Right lobe of liver (tissue), 6 donors: ENCODE results near the gene OR4Q3. TPM values are rescaled to one million over a fixed set of nuclear protein-coding genes. Genes with fewer than 3 reads are reported as not detected.
"Not testable (repeated sequence)": the region's sequence is repeated elsewhere in the genome, so short reads cannot be mapped to it uniquely, and the experiment has no call there.

Source experiments
- ATAC-seq, 4 donors: fragments of 200-7000 bp; cut with Tn5 transposase; one replicate each; pipeline ENCODE4 v1.9.1; 2020; ENCODE audit warnings: mild to moderate bottlenecking in 4 of 4, moderate library complexity in 4 of 4
- DNase-seq, 3 donors: peaks; one replicate each; pipeline ENCODE4 v3.0.0-alpha.2; 2020
- H3K27ac ChIP-seq, 3 donors: fragments of 200-600 bp; one replicate each; pipeline ENCODE4 v1.8.0; 2022
- H3K27me3 ChIP-seq, 2 donors: fragments of 200-600 bp; one replicate each; pipeline ENCODE4 v1.8.0; 2022
- H3K36me3 ChIP-seq, 4 donors: fragments of 200-600 bp; sonication (generic) in 1 of 4; one replicate each; pipeline versions ENCODE4 v1.5.1 to v1.8.0; 2017 to 2022; ENCODE audit warnings: control low read depth in 1 of 4
- H3K4me1 ChIP-seq, 4 donors: fragments of 200-600 bp; sonication (generic) in 1 of 4; one replicate each; pipeline versions ENCODE4 v1.5.1 to v1.8.0; 2017 to 2022; ENCODE audit warnings: control low read depth in 1 of 4
- H3K4me3 ChIP-seq, 3 donors: fragments of 200-600 bp; one replicate each; pipeline ENCODE4 v1.8.0; 2022
- H3K9me3 ChIP-seq, 4 donors: fragments of 200-600 bp; sonication (generic) in 1 of 4; one replicate each; pipeline versions ENCODE4 v1.5.1 to v1.8.0; 2017 to 2022; ENCODE audit warnings: control low read depth in 1 of 4
- POLR2A ChIP-seq: fragments of 450-650 bp; IDR thresholded peaks from one replicate; pipeline ENCODE4 v1.6.1; 2017; ENCODE audit warnings: antibody characterized with exemption, mild to moderate bottlenecking
- WGBS: methylation state at CpG from one replicate; pipeline ENCODE4 v1.1.6; 2018; ENCODE audit warnings: low coverage, low lambda C conversion rate; ENCODE audit not compliant: insufficient coverage; ENCODE audit errors: missing lambda C conversion rate; 5-methylcytosine and 5-hydroxymethylcytosine counted together
- intact Hi-C, 2 donors: fragments of 100-400 bp; cut with DNase I; formaldehyde crosslinking; loops; one replicate each; pipeline versions ENCODE4 v1.11.2 to v1.14.1; 2022
- total RNA-seq, 6 experiments: library from RNA; depleted of rRNA in 2 of 6; stranded (reverse); fragments of >200 nt in 2 of 6; fragmentation: NEBNext Ultra II Directional in 3 of 6; extraction: Animal tissue kit (Norgen Biotek cat#: 25700) in 3 of 6; gene quantifications; one replicate each; pipeline versions ENCODE4 v1.1.0 to v1.2.4, GENCODE V29; 2016 to 2023
- TF ChIP-seq, protein P1 (sequence below), 4 donors: fragments of 200-600 bp in 3 of 4; fragments of 450-650 bp in 1 of 4; IDR thresholded peaks; one replicate each; pipeline versions ENCODE4 v1.5.1 to v1.8.0; 2016 to 2022; ENCODE audit warnings: antibody characterized with exemption in 4 of 4, mild to moderate bottlenecking in 2 of 4
- donor health status: DM: no; HTN: yes; CAD: no.
- donor health status: DM: no; HTN: no; CAD: no.
- donor health status: DM: no; HTN: no; CAD: no.
- donor health status: DM: no; HTN: yes; CAD: no.
- donor health status: DM: no; HTN: yes; CAD: no.

The OR4Q3 gene
- total RNA-seq, 6 experiments from 2014 or later = not detected

DNA sequence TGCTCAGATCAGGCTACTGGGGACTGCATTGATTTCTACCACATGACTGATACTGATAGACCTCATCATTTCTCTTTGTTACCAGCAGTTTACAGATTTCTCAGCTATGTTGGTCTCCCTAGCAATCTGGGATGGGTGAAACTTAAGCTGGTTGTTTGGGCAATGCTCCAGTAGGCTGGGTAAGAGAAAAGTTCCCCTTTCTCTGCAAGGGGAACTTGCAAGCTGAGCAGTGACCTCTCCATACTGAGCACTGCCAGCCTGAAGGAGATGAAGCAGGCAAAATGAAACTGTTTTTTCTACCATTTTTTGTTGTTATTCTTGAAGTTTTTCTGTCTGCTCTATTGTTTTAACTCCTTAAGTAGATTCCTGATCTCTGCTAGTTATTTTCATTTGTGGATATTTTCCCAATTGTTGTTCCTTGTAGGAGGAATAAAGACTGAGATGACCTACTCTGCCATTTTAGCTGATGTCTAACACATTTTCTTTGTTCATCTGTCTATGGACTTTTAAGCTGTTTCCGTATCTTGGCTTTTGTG, 28.6 kb downstream of the OR4Q3 start:
- intact Hi-C loops = no loop called here
- Histone ChIP-seq H3K9me3 (no peaks in the 10 kb centered on the region), H3K36me3 (no peaks in the 10 kb centered on the region), H3K4me3 (no peak overlapping the region), H3K4me1 (no peaks in the 10 kb centered on the region), H3K27me3 (no peaks in the 10 kb centered on the region), H3K27ac (no peak overlapping the region)
- WGBS = 71% methylated on average over 1 of the region's 1 CpG
- TF ChIP-seq POLR2A = no peak
- TF ChIP-seq, protein P1, sequence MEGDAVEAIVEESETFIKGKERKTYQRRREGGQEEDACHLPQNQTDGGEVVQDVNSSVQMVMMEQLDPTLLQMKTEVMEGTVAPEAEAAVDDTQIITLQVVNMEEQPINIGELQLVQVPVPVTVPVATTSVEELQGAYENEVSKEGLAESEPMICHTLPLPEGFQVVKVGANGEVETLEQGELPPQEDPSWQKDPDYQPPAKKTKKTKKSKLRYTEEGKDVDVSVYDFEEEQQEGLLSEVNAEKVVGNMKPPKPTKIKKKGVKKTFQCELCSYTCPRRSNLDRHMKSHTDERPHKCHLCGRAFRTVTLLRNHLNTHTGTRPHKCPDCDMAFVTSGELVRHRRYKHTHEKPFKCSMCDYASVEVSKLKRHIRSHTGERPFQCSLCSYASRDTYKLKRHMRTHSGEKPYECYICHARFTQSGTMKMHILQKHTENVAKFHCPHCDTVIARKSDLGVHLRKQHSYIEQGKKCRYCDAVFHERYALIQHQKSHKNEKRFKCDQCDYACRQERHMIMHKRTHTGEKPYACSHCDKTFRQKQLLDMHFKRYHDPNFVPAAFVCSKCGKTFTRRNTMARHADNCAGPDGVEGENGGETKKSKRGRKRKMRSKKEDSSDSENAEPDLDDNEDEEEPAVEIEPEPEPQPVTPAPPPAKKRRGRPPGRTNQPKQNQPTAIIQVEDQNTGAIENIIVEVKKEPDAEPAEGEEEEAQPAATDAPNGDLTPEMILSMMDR (IDR thresholded peaks at IDR 0.05) = no peak
- ATAC-seq (peak; percentile 31 to 50 (median 38)), DNase-seq (no peak)

DNA sequence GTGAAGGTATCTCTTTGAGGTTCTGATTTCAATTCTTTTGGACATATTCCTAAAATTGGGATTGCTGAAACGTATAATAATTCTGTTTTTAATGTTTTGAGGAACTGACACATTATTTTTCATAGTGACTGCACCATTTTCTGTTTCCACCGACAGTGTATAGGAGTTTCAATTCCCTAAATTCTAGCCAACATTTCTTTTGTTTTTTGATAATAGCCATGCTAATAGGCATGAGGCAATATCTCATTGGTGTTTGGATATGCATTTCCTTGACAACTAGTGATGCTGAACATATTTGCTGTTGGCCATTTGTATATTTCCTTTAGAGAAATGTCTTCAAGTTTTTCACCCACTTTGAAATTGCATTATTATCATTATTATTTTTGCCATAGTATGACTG, 29.1 kb downstream of the OR4Q3 start:
- H3K27ac ChIP-seq, H3K4me3 ChIP-seq, H3K4me1 ChIP-seq, H3K27me3 ChIP-seq, H3K9me3 ChIP-seq, H3K36me3 ChIP-seq, intact Hi-C loops, DNase-seq: not testable (repeated sequence)
- peak in 2 of 4 donors; percentile 15 to 17 for ATAC-seq
- WGBS = 37% methylated on average over 2 of the region's 2 CpGs

DNA sequence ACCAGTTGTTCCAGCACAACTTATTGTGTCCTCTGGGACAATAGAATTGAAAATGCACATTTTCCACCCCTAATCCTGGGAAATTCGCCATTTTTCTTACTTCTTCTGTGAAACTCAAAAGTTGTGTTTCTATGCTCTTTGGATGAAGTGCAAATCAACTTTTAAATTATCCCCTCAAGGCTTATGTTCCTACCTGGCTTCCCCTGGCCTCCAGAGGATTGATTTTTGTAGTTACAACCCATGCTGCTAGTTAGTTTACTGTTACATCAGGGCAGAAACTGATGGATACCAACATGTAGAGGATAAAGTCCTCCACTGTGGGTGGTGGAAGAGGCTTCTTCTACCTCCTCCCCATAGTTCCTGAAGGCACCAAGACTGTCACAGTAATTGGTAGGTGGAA, 29.8 kb downstream of the OR4Q3 start, which contains the start of gene OR4M1:
OR4M1 (plus strand) TSS at position 301 of the 400 bp plus-strand sequence. CDS start 6,819 bp downstream, outside the sequence.
- H3K36me3 ChIP-seq, H3K4me3 ChIP-seq, H3K27ac ChIP-seq, H3K4me1 ChIP-seq, ATAC-seq, intact Hi-C loops, DNase-seq, H3K9me3 ChIP-seq, H3K27me3 ChIP-seq: not testable (repeated sequence)
- WGBS = 0% methylated on average over 1 of the region's 1 CpG

DNA sequence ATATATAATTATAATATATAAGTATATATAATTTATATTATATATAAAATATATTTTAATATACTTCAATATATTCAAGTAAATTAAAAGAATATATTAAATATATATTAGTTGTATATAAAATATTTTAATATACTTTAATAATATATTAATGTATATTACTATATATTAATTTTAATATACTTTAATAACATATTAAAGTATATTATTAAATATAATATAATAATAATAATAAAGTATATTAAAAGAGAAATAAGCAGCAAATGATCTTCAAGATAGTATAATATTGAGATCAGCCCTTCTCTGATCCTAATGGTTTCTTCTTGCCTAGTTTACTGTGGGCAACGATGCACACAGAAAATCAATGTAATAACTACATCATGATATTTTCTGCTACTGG, 32.2 kb downstream of the OR4Q3 start:
- H3K27ac ChIP-seq = no peak overlapping the region
- WGBS = 42% methylated on average over 1 of the region's 1 CpG
- intact Hi-C loops = no loop called here
- DNase-seq = no peak
- no peak for TF ChIP-seq POLR2A
- TF ChIP-seq, protein P1 (IDR thresholded peaks at IDR 0.05) = no peak
- H3K4me3 ChIP-seq = no peak overlapping the region
- ATAC-seq = no peak
- no peaks in the 10 kb centered on the region for H3K36me3 ChIP-seq
- no peaks in the 10 kb centered on the region for H3K4me1 ChIP-seq
- H3K9me3 ChIP-seq = no peaks in the 10 kb centered on the region
- no peaks in the 10 kb centered on the region for H3K27me3 ChIP-seq

DNA sequence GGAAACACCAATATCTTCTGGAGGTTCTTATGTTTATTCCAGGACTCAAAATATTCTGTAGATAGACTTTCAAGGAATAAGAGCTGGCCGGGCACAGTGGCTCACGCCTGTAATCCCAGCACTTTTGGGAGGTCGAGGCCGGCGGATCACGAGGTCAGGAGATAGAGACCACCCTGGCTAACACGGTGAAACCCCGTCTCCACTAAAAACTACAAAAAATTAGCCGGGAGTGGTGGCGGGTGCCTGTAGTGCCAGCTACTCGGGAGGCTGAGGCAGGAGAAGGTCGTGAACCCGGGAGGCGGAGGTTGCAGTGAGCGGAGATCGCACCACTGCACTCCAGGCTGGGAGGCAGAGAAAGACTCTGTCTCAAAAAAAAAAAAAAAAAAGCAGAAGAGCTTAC, 42.5 kb downstream of the OR4Q3 start:
- H3K4me3 ChIP-seq, H3K36me3 ChIP-seq, ATAC-seq, H3K4me1 ChIP-seq, H3K27ac ChIP-seq, DNase-seq, intact Hi-C loops, H3K27me3 ChIP-seq, H3K9me3 ChIP-seq: not testable (repeated sequence)
- 59% methylated on average over 14 of the region's 16 CpGs for WGBS

DNA sequence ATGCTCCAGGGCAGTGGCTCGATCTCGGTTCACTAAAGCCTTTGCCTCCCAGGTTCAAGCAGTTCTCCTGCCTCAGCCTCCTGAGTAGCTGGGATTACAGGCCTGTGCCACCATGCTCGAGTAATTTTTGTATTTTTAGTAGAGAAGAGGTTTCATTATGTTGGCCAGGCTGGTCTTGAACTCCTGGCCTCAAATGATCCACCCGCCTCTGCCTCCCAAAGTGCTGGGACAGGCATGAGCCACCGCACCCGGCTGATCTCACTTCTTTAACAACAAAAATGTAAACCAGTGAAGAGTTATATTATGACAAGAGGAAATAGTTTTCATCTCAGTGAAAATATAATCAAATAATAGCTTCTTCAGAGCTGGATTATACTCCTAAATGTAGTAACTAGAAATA, 43.9 kb downstream of the OR4Q3 start:
- H3K27ac ChIP-seq, ATAC-seq, H3K36me3 ChIP-seq, H3K27me3 ChIP-seq, DNase-seq, H3K4me1 ChIP-seq, H3K4me3 ChIP-seq, intact Hi-C loops, H3K9me3 ChIP-seq: not testable (repeated sequence)
- 28% methylated on average over 4 of the region's 6 CpGs for WGBS

DNA sequence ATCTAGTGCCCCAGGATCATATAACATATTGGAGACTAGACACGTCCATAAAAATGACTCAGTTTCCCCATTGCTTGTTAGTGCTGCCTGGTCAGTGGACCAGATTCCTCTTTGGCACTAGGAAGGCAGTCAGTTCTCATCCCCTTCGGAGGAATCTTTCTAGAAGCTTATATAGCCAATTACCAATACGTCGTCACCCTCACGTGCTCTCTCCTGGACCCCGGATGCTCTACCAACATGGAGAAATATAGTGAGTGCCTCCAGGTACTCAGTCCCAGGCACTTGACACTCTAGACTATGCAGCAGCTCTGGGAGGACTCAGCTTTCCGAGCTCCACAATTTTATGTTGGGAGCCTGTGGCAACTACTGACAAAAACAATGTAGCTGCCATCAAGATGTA, 44.8 kb downstream of the OR4Q3 start:
- H3K27me3 ChIP-seq, intact Hi-C loops, H3K9me3 ChIP-seq, H3K4me1 ChIP-seq, DNase-seq, H3K36me3 ChIP-seq, H3K4me3 ChIP-seq, ATAC-seq, H3K27ac ChIP-seq: not testable (repeated sequence)
- WGBS = 42% methylated on average over 3 of the region's 7 CpGs

DNA sequence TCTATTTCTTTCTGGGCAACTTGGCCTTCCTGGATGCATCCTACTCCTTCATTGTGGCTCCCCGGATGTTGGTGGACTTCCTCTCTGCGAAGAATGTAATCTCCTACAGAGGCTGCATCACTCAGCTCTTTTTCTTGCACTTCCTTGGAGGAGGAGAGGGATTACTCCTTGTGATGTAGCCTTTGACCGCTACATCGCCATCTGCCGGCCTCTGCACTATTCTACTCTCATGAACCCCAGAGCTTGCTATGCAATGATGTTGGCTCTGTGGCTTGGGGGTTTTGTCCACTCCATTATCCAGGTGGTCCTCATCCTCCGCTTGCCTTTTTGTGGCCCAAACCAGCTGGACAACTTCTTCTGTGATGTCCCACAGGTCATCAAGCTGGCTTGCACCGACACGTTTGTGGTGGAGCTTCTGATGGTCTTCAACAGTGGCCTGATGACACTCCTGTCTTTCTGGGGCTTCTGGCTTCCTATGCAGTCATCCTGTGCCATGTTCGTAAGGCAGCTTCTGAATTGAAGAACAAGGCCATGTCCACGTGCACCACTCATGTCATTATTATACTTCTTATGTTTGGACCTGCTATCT, 53.2 kb downstream of the OR4Q3 start:
- H3K4me3 ChIP-seq, H3K27me3 ChIP-seq, DNase-seq, H3K27ac ChIP-seq, H3K4me1 ChIP-seq, H3K36me3 ChIP-seq, intact Hi-C loops, H3K9me3 ChIP-seq, ATAC-seq: not testable (repeated sequence)
- 27% methylated on average over 5 of the region's 10 CpGs for WGBS
